ENCODE results near the gene CYP26B1.
"Not testable (repeated sequence)": the region's sequence is repeated elsewhere in the genome, so short reads cannot be mapped to it uniquely, and the experiment has no call there.

The CYP26B1 gene

DNA sequence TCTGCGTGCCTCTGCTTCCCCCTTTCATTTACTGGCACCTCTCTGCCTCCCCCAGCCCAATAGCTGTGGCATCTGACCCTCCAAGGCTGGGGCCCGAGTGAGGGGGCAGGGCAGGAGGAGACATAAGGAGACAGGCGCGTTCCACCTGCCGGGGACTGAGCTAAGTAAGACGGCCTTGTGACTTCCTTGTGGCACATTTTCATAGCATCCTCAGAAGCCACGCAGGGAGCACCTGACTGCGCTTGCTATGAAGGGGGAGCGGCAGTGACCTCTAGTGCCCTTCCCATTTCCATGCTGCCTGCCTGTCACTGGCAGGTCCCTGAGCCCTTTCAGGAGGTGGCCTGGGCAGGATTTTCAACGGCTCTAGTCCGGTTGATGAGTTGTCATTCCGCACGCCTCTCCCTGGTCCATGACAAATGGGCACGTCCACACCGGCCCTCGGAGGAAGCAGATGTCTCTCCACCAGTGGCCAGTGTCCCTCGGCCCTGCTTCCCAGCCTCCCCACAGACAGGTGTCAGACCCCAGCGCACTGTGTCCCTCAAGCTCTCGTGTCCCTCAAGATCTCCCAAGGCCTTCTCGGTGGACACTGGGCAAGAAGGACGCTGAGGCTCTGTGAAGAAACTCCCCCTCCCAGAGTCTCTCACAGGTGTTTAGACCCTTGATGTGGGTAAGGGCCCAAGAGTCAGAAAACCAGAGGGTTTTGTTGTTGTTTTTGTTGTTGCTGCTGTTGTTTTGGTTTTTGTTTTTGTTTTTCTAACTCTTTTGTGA, 42.7 kb downstream of the CYP26B1 start:
- DNase-seq, result no peak

DNA sequence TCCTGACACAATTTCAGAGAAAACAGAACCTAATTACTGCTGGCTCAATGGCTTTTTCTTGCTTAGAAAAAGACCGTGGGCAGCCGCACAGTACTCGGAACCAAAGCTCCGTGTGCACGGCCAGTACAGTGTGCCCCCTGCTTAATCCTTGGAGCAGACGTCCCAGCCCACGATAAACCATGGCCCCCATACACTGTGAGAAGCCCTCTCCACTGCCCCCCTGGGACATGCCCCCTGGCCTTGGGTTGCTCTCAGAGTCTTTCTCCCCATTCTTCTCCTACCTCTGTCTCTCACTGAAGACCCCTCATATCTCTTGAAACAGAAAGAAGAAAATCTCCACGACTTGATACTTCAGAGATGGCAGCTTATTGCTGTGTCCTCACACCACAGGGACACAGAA, 44.0 kb downstream of the CYP26B1 start:
- DNase-seq, result no peak

DNA sequence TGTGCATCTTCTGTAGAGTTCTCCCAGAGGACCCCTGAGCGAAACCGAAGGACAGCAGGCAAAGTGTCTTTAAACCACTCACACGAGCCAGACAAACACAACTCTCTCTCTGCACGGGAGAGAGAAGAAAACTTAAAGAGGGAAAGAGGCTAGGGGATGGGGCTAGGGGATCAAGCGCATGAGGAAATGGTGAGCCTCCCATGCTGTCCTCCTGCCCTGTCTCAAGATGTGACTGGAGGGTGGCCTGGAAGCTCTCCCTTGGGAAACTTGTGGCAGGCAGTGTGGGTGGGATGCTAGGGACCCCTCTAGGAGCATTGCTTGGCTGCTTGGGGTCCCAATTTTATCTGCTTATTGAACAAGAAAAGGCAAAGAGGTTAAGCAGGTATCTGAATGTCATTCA, 44.5 kb downstream of the CYP26B1 start:
- no peak for DNase-seq

DNA sequence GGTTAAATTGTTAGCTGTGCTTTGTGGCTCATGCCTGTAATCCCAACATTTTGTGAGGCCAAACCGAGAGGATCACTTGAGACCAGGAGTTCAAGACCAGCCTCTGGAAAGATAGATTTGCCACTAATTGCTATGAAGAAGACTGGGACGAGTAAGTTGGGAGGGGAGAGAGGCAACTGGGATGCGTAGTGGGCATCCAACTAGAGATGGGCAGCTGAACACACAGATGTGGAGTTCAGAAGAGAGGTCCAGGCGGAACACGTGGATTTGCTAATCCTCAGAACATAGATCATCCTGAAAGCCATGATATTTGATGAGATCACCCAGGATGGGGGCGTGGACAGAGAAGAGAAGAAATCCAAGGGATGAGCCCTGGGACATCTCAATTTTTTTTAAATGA, 48.7 kb downstream of the CYP26B1 start:
- DNase-seq, result no peak

DNA sequence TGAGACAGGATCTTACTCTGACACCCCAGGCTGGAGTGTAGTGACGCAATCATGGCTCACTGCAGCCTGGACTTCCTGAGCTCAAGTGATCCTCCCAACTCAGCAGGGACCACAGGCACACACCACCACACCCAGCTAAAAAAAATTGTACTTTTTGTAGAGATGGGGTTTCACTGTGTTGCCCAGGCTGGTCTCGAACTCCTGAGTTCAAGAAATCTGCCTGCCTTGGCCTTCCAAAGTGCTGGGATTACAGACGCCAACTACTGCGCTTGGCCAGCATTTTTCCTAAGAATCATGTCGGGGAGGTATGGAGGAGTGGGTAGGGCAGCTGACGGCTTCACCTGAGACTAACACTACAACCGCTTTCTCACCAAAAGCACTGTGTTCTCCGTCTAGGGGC, 50.4 kb downstream of the CYP26B1 start:
- no peak for DNase-seq

DNA sequence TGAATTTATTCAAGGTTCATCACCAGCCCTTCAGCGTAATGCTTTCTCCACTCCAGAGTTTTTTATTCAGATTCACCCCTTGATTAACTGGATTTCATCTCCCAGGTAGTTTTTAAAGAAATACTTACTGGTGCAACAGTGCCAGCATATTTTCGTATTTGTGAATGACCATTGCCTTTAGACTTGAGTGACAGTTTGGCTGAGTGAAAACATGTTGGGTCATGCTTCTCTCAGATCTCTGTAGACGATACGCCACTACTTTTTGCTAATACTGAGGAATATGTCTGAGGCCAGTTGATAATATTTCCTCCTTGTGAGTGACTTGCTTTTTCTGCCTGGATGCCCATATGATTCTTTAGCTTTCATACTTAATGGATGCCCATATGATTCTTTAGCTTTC, 51.5 kb downstream of the CYP26B1 start:
- DNase-seq, result no peak

DNA sequence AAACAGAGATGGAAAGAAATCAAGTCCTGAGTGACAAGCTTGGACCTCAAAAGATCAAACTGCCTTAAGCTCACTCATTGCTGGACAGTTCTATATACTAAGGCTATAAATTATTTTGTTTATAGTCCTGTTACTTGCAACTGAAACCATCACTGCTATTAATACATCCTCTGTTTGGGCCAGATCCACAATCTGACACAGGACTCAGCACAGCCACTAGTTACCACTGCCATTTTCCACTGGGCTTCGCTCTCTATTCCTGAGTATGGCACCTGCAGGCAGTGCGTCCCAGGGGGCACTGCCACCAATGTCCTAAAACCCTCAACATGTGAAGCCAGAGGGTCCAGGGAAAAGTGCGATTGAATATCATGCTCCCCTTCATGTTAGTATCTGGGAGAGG, 52.3 kb downstream of the CYP26B1 start:
- DNase-seq, result no peak

DNA sequence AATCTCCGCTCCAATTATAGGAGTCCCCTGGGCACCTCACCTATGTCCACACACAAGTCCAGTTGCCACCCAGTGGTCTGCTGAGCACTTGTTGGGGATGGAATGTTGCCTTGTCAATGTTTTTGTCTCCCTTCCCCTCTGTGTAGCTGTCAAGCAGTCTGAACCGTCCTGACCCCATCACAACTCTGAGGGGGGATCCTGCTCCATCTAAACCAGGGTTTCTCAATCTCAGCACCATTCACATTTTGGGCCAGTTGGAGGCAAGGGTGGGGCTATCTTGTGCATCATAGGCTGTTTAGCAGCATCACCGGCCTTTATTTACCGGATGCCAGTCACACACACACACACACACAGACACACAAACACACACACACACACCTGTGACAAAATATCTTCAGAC, 53.0 kb downstream of the CYP26B1 start:
- DNase-seq, result no peak

DNA sequence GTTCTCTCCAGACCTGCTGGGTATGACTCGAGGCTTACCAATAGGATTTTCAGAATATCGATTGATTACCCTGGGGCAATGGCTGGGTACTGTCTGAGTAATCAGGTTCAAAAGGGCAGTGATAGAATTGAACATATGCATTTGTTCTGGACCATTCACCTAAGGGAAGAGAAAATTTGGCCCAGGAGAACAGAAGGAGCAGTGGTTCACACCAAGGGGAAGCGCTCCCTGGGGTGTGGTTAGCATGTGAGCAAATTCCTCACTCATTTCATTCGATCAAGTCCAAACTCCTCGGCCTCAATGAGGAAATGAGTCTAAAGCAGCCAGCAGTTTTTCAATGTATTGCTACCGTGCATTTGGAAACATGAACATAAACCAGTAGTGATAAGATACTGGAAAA, 55.6 kb downstream of the CYP26B1 start:
- no peak for DNase-seq

DNA sequence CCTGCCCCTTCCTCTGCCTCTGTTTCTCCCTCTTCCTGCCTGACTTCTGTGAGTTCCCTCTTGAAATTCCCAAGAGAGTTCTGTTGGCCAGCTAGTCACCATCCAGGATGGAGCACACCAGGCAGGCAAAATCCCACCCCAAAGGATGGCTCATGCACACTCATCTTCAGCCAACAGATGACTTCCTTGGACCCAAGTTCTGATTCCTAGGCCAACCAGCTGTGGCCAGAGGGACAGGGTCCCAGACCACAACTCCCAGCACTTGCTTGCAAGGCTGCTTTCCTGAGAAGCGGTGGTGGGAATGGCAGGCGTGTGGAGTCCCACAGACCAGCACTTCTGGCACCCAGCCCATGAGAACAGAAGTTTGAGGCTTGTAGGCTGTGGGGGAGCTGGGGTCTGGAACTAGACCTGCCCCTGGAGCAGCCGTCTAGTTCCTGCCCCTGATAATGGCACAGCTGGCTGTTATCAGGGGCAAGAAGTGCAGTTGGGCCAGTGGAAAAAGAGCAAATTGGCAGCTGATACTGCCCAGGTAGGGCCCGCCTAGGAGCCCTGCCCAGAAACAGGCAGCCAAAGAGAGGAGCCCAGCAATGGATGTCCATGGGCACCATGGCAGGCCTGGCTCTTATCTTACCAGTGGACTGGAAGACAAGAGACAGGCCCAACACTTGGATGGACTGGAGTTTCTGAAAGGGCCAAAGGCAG, 56.7 kb downstream of the CYP26B1 start:
- no peak for DNase-seq

DNA sequence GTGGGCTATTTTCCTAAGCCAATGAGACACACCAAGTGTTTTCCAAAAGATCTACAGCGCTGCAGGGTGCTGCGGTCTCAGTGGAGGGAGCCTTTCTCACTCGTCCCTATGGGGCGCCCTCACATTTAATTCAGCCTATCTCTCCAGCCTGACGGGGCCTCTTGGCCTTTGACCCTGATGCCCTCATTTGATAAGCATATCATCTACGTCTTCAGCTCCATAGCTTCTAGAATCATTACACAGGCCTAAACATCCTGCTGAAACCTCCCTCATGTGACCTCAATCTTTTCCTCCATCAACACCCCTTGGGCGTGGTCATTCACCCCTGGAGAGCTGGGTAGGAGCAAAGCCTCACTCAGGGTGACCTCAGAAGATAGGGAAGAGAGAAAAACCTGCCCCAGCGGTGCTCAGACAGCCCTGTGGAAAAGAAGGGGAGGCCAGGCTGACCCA, 57.4 kb downstream of the CYP26B1 start:
- no peak for DNase-seq

DNA sequence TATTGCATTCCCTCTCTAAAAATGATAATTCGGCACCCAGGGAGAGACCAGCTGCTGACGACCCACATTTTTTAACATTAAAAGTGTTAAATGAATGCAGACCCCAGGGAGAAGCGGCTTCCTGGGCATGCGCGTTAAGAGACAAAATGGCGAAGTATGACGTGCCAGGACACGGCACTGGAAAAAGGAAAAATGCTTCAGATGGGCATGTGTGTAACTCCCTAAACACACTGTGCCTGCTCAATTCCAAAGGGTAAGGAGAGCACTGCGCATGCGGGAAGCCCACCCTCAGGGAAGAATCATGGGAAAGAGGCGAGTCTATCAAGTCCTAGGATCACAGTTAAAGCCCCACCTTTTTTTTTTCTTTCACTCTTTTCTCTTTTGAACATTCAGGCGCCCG, 58.1 kb downstream of the CYP26B1 start:
- DNase-seq, result no peak

DNA sequence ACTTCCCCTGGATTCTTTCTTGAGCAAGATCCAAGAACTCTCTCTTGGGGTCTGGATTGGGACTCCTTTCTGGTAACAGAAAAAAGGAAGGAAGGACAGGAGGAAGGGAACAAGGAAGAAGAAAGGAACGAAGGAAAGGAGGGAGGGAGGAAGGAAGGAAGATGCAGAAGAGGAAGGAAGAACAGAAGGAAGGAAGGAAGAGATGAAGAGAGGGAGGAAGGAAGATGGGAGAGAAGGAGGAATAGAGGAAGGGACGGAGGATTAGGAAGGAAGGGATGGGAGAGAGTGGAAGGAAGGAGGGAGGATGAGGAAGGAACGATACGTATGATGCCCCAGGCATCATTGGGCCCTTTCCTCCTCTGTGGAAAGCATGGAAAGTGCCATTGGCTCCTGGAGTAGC, 58.6 kb downstream of the CYP26B1 start:
- DNase-seq, result no peak

DNA sequence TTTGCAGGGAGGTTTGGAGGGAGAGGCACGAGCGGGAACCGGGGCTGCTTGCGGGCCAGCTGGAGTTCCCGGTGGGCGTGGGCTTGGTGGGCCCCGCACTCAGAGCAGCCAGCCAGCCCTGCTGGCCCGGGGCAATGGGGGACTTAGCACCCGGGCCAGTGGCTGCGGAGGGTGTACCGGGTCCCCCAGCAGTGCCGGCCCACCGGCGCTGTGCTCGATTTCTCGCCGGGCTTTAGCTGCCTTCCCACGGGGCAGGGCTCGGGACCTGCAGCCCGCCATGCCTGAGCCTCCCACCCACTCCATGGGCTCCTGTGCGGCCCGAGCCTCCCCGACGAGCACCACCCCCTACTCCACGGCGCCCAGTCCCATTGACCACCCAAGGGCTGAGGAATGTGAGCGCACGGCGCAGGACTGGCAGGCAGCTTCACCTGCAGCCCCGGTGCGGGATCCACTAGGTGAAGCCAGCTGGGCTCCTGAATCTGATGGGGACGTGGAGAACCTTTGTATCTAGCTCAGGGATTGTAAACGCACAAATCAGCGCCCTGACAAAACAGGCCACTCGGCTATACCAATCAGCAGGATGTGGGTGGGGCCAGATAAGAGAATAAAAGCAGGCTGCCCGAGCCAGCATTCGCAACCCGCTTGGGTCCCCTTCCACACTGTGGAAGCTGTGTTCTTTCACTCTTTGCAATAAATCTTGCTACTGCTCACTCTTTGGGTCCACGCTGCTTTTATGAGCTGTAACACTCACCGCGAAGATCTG, 60.6 kb downstream of the CYP26B1 start:
- DNase-seq, result not testable (repeated sequence)

DNA sequence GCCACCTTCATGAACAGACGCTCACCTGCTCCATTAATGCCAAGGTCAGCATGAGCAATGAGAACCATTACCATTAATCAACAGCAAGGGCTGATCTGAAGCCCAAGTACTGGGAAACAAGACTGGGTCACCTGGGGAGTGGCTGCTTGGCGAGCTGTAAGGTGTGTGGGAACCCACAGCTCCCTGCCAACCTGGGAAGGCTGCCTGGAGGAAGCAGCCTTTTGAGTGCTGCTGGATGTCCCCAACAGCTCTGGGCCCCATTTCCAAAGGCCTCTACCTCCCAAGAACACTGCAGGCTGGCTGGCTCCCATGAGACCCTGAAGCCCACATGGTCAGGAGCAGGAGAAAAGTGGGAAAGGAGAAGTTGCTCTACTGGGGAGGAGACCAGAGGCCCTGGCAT, 62.1 kb downstream of the CYP26B1 start:
- DNase-seq, result no peak

DNA sequence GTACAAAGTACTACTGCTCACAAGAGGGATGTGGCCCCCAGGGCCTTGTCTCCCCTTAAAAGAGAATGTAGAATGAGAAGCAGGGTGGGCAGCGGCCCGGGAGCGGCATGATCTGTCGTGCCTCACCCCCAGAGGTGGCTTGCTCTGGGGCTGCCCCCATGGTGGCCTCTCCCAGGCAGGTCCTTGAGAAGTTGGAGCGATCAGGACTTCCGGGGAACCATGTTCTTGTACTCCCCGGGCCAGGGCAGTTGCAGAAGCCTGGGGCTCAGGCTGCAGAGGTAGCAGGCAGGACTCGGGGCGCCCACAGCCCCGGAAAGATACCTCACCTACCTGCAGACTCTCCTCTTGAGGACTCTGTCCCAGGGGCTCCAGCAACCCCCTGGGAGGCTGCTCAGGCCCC, 62.6 kb downstream of the CYP26B1 start:
- no peak for DNase-seq

DNA sequence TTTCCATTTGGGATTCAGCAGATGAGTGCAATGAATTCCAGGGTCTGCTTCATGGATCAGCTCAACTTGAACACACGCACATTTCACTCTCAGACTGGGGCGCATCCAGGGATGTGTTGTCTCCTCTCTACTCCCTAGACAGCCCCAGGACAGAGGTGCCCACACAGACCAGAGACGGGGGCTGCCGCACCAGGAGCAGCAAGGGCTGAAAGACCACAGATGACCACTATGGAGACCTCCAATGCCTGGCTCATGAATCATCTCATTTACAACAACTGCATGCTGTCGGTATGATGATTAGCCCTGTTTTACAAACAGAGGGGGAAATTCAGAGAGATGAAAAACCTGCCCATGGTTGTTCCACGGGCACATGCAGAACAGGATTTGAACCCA, 63.1 kb downstream of the CYP26B1 start:
- DNase-seq, result no peak

DNA sequence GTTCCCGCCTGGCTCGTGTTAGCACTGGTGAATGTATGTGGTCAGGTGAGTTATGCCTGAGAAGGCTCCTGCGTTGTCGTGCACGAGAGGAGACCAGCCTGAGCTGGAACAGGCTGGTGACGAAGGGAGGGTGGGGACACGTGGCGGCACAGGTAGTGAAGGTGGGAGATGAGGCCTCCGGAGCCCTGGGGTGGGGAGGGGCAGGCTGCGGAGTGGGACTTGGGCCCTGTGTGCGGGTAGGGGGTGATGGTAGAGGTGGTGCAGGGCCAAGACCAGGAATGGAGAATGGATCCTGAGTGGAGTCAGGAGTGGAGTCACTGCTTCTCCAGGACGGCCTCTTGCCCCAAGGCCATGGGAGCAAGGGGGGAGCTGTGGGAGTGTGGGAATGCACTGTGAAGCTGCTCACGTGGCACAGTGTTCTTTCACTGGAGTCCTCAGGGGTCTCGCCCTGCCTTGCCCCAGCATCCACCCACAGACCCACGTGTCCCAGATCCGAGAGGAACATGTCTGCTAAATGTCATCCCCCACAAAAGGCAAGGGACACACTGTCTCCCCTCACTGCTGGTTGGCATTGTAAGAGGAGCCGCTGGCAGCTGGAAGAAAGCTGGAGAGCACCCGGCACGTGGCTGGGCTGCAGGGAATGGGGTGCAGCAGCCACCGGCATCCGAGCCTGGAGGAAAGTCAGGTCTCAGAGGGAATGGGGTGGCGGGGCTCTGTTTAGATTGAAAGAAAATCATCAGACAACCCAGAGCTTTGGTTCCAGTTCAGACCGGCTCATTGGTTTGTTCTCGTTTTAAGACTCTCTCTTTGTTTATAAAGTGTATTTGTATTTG, 63.7 kb downstream of the CYP26B1 start:
- DNase-seq, result no peak

DNA sequence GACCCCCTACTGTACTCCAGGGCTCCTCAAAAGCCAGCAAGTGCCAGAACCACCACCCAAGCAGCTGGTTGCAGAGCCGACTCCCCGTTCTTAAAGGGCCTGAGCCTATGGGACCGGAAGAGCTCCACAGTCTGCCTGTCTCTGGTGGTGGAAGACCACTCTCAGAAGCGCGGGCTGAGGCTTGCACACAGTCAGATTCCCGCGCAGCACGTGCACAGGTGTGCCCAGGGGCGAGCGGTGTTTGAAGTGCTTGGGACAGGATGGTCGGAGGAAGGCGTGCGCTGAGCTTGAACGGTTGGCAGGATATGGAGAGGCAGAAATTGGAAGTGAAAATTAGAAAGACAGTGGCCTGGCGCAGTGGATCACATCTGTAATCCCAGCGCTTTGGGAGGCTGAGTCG, 64.8 kb downstream of the CYP26B1 start:
- DNase-seq, result no peak

DNA sequence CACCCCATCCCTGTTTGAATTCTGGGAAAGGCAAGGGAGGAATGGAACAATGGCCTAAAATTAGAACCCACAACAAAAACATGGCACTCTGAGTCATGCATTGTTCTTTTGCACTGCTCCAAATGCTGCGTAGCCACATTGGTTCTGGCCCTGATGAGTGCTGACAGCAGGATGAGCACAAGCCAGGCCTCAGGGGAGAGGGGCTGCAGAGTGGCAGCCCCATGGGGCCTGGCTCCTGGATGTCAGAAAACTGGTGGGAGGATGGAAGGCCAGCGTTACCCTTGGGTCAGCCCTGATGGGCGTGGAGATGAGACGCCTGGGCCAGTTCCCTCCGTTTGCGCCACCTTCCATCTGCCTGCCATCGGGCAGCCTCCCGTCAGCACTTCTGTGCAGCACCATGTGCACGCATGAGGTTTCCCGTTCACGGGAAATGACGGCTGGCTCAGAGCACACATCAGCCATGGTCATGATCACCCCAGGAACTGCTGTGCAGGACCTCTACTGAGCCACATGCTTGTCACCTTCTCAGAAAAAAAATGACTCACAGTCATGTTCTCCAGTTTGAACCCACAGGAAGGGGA, 65.6 kb downstream of the CYP26B1 start:
- no peak for DNase-seq

DNA sequence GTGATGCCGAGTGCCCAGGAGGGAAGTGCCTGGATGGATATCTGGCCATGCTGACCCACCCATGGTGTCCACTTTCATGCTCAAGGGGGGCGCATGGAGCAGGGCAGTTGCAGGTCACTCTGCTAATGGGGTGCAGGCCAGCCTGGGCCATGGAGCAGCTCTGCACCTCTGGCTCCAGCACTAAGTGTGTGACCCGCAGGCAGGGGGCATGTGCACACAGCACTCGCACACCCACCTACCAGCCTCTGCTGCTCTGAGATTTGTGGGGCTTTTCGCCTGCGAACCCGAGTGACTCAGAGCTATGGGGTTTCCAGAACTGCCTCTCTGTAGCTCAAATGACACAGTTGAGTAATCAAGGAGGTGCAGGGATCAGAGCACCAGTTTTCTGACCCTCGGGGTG, 66.2 kb downstream of the CYP26B1 start:
- no peak for DNase-seq

DNA sequence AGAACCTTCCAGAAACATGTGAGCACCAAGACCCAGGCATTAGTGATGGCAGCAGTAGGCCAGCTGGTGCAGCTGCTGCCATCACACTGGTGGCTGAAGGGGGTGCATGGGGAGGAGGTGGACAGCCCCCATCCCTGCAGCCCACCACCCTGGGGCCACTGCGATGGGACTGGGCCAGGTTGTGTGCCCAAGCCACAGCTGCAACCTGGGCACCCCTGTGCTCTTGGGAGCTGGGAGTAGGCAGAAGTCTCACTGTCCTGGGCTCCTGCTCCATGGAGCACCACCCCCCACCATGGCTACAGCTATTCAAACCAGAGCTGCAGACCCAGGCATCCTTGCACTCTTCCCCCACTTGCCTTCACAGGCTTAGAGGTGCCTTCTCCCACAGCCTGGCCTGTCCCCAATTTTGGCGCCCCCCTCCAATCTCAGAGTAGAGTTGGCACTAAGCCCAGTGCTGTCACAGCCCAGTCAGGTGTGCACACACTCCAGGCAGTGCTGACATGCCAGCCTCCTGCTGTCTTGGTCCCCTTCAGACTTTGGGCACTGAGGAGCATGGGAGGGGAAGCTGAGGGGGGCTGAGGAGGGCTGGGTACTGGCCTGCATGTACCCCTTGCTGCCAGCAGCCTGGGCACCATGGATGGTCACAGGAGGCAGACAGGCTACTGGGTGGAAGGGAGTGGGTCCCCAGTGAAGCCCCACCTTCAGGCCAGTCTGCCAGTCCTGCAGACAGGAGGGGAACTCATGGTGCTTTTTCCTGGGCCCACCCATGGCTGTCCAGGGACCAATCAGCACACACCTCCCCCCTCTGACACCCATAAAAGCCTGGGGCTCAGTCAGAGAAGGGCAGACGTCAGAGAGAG, 67.1 kb downstream of the CYP26B1 start:
- no peak for DNase-seq

All from HCEC 1CT (cell line).